Dedifferentiated amniotic fluid mesenchymal stem cell (primary cell): ENCODE data around the gene LRCH1.

Experiments
- DNase-seq: peaks from one replicate; pipeline ENCODE4 v3.0.0-alpha.2; 2016; ENCODE audit errors: extremely low spot score

The LRCH1 gene

DNA sequence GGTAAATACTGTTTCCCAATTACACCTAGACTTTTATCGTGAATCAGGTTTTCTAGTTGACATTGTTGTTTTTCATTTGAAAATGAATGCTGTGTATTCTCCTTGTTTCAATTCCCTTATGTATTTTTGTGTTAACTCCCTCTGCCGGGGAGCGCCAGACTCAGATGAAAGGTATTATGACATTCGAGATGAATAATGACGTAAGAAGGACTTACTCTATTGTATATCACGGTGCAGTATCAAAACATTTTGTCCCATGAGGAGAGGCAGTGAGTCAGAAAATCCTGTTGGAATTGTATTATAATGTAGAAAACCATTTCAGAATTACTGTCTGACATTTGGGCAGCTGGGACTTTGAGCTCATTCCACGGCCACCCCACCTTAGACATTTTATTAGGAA, 61.6 kb downstream of the LRCH1 start:
- DNase-seq = no peak

DNA sequence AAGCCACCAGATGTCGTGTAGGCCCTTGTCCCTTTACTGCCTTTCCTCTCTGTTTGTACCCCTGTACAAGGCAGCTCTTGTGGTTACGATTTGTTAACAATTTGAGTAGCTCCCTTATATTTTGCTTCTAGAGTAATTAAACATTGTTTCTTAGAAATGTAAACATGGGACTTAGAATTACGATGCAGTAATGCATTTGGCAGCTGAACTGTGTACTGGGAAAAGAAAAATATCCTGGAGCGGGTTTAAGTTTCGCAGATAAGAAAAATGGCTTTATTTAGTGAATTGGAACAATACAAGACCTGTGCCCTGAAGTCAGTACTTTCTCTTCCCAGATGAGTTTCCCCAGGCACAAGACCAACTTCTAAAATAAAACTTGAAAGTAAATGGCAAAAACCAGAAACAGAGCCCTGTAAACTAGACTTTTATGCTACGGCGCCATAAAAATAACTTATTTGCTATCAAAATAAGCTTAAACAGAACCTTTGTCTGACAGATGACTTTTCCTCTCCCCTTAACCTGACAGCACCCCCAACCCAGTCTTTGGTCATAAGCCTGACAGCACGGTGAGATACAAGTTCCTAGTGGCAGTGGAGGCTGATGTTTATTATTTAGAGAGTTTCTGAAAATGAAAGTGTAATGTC, 63.0 kb downstream of the LRCH1 start:
- no peak for DNase-seq

DNA sequence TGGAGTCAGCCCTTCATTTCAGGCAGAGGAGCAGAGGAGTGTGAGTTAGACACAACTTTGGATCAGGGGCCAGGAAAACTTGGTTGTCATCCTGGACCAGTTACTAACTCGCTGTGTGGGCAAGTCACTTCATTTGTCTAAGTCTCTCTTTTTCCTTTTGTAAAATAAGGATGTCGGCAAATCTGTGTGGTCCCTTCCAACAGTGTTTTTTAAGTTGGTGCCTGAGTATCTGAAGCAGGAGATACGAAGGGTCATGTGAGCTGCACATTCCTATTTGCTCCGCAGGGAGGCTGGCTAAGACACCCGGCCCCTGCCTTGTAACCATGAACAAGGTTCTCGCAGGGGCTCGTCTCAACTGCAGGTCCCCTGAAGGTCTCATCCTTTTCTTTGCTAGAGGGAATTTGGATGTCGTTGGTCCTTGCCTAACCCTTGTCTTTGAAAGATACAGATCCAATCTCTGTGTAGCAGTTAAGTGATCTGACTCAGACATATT, 64.3 kb downstream of the LRCH1 start:
- no peak for DNase-seq

DNA sequence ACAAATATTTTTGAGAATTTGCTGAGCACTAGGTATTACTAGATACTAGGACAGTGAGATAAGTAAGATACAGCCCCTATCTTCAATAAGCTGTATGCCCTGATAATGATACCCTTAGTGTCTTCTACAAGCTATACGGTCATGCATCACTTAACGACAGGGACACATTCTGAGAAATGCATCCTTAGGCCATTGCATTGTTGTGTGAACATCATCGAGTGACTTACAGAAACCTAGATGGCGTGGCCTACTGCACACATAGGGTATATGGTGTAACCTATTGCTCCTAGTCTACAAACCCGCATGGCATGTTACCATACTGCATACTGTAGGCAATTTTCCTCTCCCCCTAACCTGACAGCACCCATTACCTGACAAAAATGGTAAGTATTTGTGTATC, 64.9 kb downstream of the LRCH1 start:
- no peak for DNase-seq

DNA sequence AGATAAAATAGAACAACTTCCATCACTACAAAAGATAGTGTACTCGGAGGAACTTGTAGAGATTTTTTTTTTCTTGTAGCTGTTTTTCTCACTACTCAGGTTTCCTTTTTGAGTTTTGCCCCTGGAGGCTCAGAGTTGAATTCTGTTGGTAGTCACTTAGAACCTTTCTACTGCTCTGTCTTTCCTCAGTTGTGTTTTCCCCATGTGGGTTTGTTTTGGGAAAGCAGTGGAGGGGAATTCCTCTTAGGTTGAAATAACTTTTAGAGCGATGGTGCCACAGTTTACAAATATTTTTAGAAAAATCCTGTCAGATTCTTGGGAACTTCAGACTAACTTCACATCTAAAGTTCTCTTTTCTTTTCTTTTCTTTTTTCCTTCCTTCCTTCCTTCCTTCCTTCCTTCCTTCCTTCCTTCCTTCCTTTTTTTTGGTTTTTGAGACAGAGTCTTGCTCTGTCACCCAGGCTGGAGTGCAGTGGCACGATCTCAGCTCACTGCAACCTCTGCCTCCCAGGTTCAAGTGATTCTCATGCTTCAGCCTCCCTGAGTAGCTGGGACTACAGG, 65.8 kb downstream of the LRCH1 start:
- no peak for DNase-seq

DNA sequence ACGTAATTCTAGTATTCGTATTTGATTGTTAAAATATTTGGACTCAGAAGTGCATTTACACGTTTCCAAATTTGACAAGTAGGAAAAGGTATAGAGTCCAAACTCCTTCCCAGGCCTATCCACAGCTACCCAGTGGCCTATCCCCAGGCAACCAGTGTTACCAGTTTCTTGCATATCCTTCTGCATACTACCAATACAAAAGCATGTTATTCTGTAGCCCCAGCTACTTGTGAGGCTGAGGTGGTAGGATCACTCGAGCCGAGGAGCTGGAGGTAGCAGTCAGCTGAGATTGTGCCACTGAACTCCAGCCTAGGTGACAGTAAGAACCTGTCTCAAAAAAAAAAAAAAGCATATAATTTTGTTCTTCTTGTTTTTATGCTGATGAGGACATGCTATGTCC, 67.1 kb downstream of the LRCH1 start:
- DNase-seq = no peak

DNA sequence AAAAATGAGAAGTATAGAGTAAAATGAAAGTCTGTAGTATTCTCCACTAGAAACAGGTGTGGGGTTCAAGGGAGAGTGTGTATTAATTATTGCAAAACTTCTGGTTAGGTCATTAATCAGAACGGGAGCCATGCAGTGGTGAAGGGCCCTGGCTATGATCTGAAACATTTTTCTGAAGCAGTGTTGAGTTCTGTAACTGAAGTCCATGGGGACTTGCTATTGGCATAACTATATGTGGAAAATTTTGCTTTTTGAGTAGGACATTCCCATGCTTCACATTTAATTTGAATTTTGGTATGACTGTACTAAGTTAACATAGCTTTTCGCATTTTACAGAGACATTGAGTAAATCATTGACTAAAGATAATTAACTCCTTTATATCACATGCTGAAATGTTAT, 67.5 kb downstream of the LRCH1 start:
- no peak for DNase-seq

DNA sequence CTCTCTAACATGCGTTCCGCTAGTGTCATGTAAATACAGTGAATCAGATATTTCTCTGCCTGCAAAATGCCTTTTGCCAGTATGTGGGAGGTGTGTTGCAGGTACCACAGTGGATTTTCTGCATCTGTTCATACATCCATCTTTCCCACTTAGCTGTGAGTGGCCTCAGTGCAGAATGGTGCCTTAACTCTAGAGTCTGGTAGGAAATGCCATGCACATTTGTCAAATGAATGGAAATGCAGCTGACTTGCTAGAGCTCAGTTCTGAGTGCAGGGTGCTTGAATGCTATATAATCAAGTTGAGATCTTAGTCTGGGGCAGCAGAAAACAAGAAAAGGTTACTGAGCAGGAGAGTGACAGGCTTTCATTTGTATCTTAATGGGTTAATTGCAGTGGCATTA, 68.2 kb downstream of the LRCH1 start:
- DNase-seq = no peak

DNA sequence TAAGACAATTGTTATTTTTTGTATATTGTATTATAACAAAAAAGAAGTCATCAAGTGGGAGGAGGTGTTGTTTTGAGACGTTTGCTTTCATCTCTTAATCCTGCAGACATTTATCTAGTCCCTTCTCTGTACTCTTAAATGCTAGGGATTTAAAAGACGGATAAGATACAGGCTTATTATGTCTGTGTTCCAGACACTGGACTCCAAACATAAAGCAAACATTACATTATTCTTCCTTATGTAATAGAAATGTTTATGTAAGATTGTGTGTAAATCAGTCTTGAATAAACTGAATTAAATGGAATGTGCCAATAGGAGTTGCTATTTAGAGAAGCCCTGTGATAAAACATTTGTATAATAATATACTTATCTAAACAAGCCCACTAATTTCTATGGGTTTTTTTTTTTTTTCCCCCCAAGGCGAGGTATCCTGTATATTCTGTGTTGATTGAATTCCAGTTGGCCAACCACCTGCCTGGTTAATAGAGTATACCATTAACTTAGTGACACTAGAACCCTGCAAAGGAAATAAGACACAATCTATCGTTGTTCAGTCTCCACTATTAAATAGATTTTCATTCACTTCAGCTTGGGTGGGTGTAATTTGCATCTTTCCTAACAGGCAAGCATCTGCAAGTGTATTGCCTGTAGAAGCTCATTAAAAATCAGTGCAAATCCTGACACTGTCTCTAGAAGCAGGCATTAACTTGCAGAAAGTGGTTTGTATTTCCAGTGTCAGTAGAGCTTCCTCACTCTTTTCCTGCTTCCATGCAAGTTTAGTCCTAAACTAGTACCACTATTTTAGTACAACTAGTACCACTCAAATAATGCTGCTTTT, 69.0 kb downstream of the LRCH1 start:
- no peak for DNase-seq

DNA sequence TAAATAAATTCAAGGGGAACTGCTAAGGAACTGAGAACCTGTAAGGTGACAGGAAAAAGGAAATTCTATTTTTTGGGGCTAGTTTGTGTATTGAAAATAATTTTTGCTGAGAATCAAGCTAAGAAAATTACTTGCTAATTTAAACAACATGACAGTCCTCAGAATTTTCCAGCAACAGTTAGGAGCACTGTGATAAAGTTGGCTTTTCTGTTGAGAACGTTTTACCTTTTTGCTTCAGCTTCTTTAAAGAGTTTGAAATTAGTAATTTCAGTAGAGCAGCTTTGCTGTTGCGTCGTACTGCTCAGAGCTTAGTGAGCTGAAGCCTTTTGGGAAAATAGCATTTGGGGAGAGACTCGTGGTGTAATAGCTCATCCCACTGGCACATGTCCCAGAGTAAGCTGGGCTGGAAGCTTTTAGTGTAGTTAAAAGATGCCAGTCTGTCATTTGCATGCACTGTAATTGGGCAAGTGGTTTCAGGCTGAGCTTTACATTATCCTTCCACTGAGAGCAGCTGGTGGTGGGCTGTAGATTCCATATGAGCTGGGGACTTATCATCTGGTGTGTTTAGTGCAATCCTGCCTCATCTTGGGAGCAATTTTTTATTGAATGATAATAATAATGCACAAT, 69.8 kb downstream of the LRCH1 start:
- DNase-seq = peak; percentile 73

DNA sequence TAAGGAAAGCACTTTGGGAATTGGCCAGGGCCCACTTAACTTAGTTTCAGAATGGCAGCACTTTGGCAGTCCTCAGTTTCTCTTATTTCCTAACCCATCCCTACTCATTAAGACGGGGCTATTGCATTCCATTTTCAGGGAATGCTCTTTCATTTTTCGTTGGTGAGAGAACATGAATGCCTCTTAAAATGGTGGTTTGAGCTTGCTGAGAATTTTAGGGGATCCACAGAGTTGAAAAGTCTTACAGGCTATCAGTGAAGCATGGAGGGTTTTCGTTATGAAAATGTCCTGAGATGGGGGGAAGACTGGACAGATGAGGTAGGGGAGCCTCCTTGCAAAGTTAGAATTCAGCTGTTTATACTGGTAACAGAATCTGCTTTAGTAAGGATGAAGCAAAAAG, 71.4 kb downstream of the LRCH1 start:
- DNase-seq = no peak

DNA sequence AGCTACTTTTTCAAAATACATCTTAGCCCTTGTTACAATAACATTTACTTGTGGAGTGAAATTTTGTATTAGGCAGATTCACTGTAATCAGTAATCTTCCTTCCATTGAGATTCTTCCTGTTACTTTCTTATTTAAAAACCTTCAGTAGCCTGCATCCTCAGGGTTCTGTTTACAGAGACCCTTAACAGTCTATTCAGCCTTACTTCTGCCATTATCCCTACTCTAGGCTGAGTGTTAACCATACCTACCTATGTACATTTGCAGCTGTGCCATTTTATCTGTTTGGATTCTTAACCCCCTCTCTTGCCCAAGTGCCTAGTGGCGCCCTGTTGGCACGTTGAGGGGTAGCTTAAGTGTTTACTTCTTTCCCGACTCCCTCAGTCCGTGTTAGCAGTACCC, 71.9 kb downstream of the LRCH1 start:
- no peak for DNase-seq

DNA sequence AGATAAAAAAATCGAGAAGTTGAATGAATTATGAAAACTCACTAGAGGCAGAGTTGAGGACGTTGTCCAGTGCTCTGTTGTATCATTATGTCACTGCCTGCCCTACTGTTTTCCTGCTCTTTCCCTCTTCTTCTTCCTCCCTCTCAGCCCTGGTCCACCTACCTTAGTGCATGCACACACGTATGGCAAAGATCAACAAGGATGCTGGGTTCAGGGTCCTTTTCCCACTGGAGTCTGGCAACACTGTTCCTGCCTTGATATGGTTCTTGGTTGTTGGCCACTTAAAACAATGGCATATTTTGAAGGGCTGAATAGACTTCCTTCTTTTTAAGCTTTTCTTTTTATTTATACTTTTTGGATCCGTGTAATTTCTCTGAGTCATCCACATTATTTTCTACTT, 74.5 kb downstream of the LRCH1 start:
- no peak for DNase-seq

DNA sequence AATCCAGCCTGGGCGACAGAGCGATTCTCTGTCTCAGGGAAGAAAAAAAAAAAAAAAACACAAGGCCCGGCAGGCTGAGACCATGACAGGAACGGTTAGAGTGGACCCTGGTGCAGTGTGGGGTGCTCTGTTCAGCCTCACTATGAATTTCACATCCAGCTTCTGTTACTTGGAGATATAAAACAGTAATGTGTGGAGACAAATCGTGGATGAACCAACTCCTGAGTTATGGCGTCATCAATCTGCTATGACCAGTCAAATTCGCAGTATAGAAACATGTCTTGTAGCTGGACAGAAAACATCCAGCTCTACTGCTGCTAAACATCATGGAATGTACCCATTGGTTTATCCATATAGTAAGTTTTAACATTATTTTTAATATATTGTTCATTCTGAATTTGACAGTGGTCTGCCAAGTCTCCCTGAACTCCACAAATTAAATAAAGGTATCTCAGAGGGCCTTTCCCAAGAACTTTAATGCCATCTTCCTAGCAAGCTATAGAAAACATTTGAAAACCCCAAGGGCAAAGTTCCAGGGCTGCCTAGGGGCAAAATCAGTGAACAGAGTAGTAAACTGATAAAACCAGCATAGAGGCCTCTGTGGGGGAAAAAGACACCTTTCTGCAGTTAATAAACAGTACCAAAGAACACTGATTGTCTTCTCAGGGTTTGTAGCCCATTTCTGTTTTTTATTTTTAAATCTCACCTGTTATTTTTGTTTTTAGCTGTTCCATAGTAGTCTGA, 75.8 kb downstream of the LRCH1 start:
- DNase-seq = no peak

DNA sequence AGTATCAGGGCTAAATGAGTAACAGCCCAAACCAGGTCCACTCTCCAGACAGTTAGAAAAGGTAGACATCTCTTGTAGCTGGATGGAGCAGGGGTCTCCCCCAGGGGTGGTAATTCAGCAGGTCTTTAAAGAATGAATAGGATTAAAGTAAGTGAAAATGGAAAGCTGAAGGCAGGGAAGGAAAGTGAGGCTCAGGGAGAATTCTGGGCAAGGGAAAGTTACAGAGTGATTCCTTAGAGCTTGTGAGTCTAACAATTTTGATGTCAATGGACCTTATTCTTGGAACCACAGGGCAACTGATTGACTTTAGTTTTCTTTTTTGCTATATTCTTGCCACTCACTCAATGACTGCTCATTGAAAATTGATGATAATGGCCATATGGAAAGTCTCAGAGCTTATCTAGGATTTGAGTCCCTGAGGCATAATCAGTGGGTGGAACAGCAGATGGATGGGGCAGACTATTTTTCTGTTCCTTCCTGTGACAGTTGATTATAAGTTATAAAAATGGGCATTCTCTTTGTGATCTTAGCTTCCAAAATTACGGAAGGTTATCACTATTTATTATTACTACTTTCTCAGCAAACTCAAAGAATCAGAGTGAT, 76.9 kb downstream of the LRCH1 start:
- DNase-seq = no peak

DNA sequence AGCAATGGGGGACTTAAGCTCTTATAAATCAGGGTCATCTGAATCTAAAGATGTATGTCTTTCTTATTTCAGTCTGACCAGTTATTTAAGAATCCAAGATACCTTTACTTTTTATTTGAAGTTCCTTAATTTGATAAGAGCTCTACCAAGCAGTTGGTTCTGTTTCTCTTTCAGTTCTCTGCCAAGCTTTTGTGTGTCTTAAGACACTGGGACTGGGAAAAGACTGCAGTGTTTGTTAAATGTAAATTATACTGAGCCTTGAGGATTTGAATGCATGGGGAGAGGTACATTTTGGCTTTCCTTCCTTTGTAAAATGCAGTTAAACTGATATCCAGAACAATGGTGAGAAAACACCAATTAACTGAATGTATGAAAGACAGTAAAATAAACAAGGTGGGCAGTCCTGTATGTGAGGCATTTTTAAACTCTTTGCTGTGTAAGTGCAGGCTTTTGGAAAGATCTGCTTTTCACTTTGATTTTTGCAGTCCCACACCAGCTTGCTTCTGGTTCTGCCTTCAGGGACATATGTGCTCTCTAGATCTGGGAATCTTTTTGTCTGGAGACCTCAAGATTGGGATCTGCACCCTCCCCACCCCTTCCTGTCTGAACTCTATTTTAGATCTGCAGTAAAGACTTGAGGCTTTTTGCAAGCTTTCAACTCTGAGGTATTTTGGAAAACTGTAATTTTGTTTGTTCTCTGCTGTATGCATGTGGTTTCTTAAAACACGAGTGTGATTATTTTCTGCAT, 77.6 kb downstream of the LRCH1 start:
- no peak for DNase-seq

DNA sequence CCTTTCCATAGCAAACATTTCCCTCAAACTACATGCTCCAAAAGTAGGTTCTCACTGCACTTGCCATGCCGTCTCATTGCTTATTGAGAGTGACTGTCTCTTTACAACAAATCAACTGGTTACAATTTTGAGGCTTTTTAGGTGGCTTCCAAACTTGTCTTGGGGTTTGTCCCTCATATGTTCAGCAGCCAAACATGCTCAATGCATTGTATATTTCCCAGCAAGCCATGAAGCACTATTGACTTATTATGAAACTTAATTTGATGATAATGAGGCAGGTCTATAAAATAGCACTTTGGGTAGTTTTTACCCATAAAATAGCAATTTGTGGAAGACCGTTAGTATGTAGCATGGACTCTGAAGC, 78.2 kb downstream of the LRCH1 start:
- DNase-seq = no peak

DNA sequence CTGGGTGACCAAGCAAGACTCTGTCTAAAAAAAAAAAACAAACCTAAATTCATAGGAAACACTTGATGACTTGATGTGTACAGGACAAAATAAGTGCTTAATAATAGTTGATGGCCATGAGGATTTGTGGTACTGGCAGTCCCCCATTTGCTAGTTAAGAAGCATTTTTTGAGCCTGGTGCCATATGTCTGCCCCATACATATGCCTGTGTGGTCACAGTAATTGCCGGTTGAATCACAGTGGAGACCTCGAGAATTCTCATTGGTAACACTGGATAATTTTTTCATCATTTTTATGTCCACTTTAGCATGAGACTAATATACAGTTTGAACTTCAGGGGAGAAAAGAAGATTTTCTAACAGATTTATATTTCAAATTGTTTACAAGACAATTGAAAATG, 79.2 kb downstream of the LRCH1 start:
- no peak for DNase-seq

DNA sequence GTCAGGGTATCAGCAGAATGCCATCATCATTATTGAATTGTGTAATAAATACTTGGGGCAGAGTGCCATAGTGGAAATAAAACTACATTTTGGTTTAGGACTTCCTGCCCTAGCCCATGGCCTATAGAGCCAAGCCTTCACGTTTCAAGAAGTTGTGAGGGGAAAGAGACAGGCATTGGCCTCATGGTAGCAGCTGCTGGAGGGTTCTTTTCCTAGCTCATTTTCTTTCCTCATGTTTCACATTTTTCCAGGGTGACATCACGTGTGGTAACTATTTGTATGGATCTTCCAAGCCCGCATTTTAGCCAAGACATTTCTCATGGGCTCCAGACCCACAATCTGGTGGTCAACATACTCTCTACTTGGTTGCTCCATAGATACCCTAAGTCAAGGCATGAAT, 80.4 kb downstream of the LRCH1 start:
- DNase-seq = peak; percentile 57

DNA sequence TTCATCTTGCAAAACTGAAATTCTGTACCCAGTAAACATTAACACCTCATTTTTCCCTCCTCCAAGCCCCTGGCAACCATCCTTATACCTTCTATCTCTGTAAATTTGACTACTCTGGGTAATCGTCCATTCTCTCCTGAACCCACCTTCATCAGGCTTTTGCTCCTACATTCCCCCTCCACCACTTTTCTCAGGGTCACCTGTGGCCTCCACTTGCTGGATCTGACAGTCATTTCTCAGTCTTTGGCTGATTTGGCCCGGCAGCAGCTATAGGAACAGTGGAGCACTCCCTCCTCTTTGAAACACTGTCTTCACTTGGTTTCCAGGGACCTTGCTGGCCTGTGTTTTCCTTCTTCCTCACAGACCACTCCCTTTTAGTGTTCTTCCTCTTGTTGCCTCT, 83.5 kb downstream of the LRCH1 start:
- no peak for DNase-seq

DNA sequence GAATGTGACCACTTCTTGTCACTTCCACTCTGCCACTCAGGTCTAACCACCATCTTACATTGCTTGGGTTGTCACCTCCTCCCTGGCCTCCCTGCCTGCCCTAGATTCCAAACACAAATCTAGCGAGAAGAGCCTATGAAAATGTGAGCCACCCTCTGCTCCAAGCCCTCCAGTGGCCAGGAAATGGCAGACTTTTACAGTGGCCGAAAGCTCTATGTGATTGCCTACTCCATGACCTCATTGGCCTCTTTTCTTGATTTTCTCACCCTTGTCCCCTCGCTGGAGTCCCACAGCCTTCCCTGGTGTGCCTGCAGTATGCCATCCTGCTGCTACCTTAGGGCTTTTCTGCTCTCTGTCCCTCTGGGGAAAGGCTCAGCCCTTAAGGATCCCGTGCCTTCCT, 84.2 kb downstream of the LRCH1 start:
- DNase-seq = no peak
